ENCODE data around the gene EDDM3A. TPM values are rescaled to one million over a fixed set of nuclear protein-coding genes. Genes with fewer than 3 reads are reported as not detected.
"Not testable (repeated sequence)": the region's sequence is repeated elsewhere in the genome, so short reads cannot be mapped to it uniquely, and the experiment has no call there.

The EDDM3A gene
- not detected for total RNA-seq

GRCh38 chr14:20745571-20746358, at the start of gene EDDM3A:
Gene EDDM3A (plus strand): TSS chr14:20745887. CDS start chr14:20747581, 1,694 bp downstream.
- no peak within 1 kb of the TSS for H3K27ac Mint-ChIP-seq
- no peaks in the 10 kb centered on the region for H3K4me1 Mint-ChIP-seq
- CTCF ChIA-PET, result interaction anchor here (1.3 to 1.6 kb wide), 3 partner anchors 11 to 259 kb away, joined by 3 to 5 read pairs (median 3); no protein-coding TSS in a partner anchor
- no peak for ATAC-seq
- H3K4me3 Mint-ChIP-seq, result no peak within 1 kb of the TSS
- H3K36me3 Mint-ChIP-seq (ENCODE audit: low read depth), result no peaks in the 10 kb centered on the region
- no peak for DNase-seq
- POLR2A ChIA-PET, result no interaction called here
- H3K9me3 Mint-ChIP-seq (ENCODE audit: low read depth), result peaks cover 2% of the 10 kb centered on the region
- intact Hi-C loops (cut with DNase I, micrococcal nuclease), result no loop called here
- peaks cover 6% of the 10 kb centered on the region for H3K27me3 Mint-ChIP-seq

GRCh38 chr14:20696764-20697163, 48.9 kb upstream of the EDDM3A start:
- intact Hi-C loops (cut with DNase I, micrococcal nuclease), result loop anchor here (1.0 kb wide), 3 partner anchors 159 to 275 kb away; no protein-coding TSS in a partner anchor
- H3K27me3 Mint-ChIP-seq, result no peaks in the 10 kb centered on the region
- DNase-seq, result no peak
- H3K27ac Mint-ChIP-seq, result no peak overlapping the region
- H3K4me3 Mint-ChIP-seq, result no peak overlapping the region
- ChIA-PET POLR2A (interaction anchor here (0.6 kb wide), 1 partner anchor 23 kb away, joined by 3 read pairs; no protein-coding TSS in a partner anchor), CTCF (interaction anchor here (0.8 to 2.5 kb wide), 18 partner anchors 11 to 274 kb away, joined by 3 to 21 read pairs (median 4); no protein-coding TSS in a partner anchor)
- H3K9me3 Mint-ChIP-seq (ENCODE audit: low read depth), result no peaks in the 10 kb centered on the region
- ATAC-seq, result no peak
- H3K36me3 Mint-ChIP-seq (ENCODE audit: low read depth), result no peaks in the 10 kb centered on the region
- H3K4me1 Mint-ChIP-seq, result peaks cover 3% of the 10 kb centered on the region

- H3K4me3 Mint-ChIP-seq, result no peak overlapping the region
- H3K4me1 Mint-ChIP-seq, result peaks cover under 1% of the 10 kb centered on the region
Observed at GRCh38 chr14:20697273-20698017, 48.2 kb upstream of the EDDM3A start.

GRCh38 chr14:20698018-20698329, 47.7 kb upstream of the EDDM3A start:
- POLR2A ChIA-PET, result no interaction called here
- no peak overlapping the region for H3K4me3 Mint-ChIP-seq
- DNase-seq (no peak), ATAC-seq (no peak)
- no peak overlapping the region for H3K27ac Mint-ChIP-seq
- CTCF ChIA-PET, result interaction anchor here (0.6 to 2.1 kb wide), 9 partner anchors 10 to 176 kb away, joined by 3 to 13 read pairs (median 4); no protein-coding TSS in a partner anchor
- H3K9me3 Mint-ChIP-seq (ENCODE audit: low read depth), result no peaks in the 10 kb centered on the region
- no peaks in the 10 kb centered on the region for H3K27me3 Mint-ChIP-seq
- no peaks in the 10 kb centered on the region for H3K36me3 Mint-ChIP-seq (ENCODE audit: low read depth)
- H3K4me1 Mint-ChIP-seq, result no peaks in the 10 kb centered on the region
- intact Hi-C loops (cut with DNase I, micrococcal nuclease), result no loop called here

More at GRCh38 chr14:20697273-20698017, 48.2 kb upstream of the EDDM3A start:
- ATAC-seq (peak; percentile 95), DNase-seq (peak; percentile 78)
- Mint-ChIP-seq H3K9me3 (ENCODE audit: low read depth) (no peaks in the 10 kb centered on the region), H3K27ac (no peak overlapping the region), H3K36me3 (ENCODE audit: low read depth) (no peaks in the 10 kb centered on the region), H3K27me3 (no peaks in the 10 kb centered on the region)
- ChIA-PET POLR2A (no interaction called here), CTCF (interaction anchor here (0.8 to 2.5 kb wide), 18 partner anchors 10 to 274 kb away, joined by 3 to 21 read pairs (median 4); no protein-coding TSS in a partner anchor)
- intact Hi-C loops (cut with DNase I, micrococcal nuclease), result loop anchor here (1.0 kb wide), 3 partner anchors 158 to 274 kb away; no protein-coding TSS in a partner anchor

- Mint-ChIP-seq H3K27ac (no peak overlapping the region), H3K4me3 (no peak overlapping the region), H3K36me3 (ENCODE audit: low read depth) (no peaks in the 10 kb centered on the region), H3K27me3 (no peaks in the 10 kb centered on the region), H3K9me3 (ENCODE audit: low read depth) (no peaks in the 10 kb centered on the region), H3K4me1 (no peaks in the 10 kb centered on the region)
- ChIA-PET CTCF (interaction anchor here (0.6 to 2.1 kb wide), 9 partner anchors 8 to 174 kb away, joined by 3 to 13 read pairs (median 4); no protein-coding TSS in a partner anchor), POLR2A (no interaction called here)
- intact Hi-C loops (cut with DNase I, micrococcal nuclease), result no loop called here
- ATAC-seq (no peak), DNase-seq (no peak)
Observed at GRCh38 chr14:20698934-20699333, 46.8 kb upstream of the EDDM3A start.

GRCh38 chr14:20699931-20700330, 45.8 kb upstream of the EDDM3A start:
- no peak overlapping the region for H3K4me3 Mint-ChIP-seq
- ChIA-PET CTCF (interaction anchor here (0.8 to 1.7 kb wide), 10 partner anchors 9 to 271 kb away, joined by 3 to 7 read pairs (median 4); no protein-coding TSS in a partner anchor), POLR2A (no interaction called here)
- no peak overlapping the region for H3K27ac Mint-ChIP-seq
- no peak for DNase-seq
- no peaks in the 10 kb centered on the region for H3K4me1 Mint-ChIP-seq
- intact Hi-C loops (cut with DNase I, micrococcal nuclease), result no loop called here
- H3K27me3 Mint-ChIP-seq, result no peaks in the 10 kb centered on the region
- H3K36me3 Mint-ChIP-seq (ENCODE audit: low read depth), result no peaks in the 10 kb centered on the region
- ATAC-seq, result no peak
- no peaks in the 10 kb centered on the region for H3K9me3 Mint-ChIP-seq (ENCODE audit: low read depth)

GRCh38 chr14:20700965-20701364, 44.7 kb upstream of the EDDM3A start:
- H3K4me3 Mint-ChIP-seq; intact Hi-C loops (cut with DNase I, micrococcal nuclease); H3K4me1 Mint-ChIP-seq; H3K27ac Mint-ChIP-seq; H3K9me3 Mint-ChIP-seq (ENCODE audit: low read depth); ATAC-seq; POLR2A ChIA-PET; H3K36me3 Mint-ChIP-seq (ENCODE audit: low read depth); H3K27me3 Mint-ChIP-seq; DNase-seq: not testable (repeated sequence)
- CTCF ChIA-PET, result interaction anchor here (1.2 to 1.7 kb wide), 2 partner anchors 16 to 270 kb away, joined by 3 to 7 read pairs; no protein-coding TSS in a partner anchor

GRCh38 chr14:20706657-20707355, 38.9 kb upstream of the EDDM3A start:
- no peaks in the 10 kb centered on the region for H3K4me1 Mint-ChIP-seq
- ChIA-PET POLR2A (no interaction called here), CTCF (interaction anchor here (0.5 to 2.0 kb wide), 6 partner anchors 8 to 378 kb away, joined by 3 to 6 read pairs (median 4); no protein-coding TSS in a partner anchor)
- H3K27me3 Mint-ChIP-seq, result no peaks in the 10 kb centered on the region
- no peak for DNase-seq
- no peaks in the 10 kb centered on the region for H3K9me3 Mint-ChIP-seq (ENCODE audit: low read depth)
- intact Hi-C loops (cut with DNase I, micrococcal nuclease), result no loop called here
- no peak overlapping the region for H3K27ac Mint-ChIP-seq
- no peak for ATAC-seq
- H3K4me3 Mint-ChIP-seq, result no peak overlapping the region
- no peaks in the 10 kb centered on the region for H3K36me3 Mint-ChIP-seq (ENCODE audit: low read depth)

GRCh38 chr14:20707622-20708021, 38.1 kb upstream of the EDDM3A start:
- Mint-ChIP-seq H3K36me3 (ENCODE audit: low read depth) (no peaks in the 10 kb centered on the region), H3K27ac (no peak overlapping the region), H3K9me3 (ENCODE audit: low read depth) (no peaks in the 10 kb centered on the region), H3K4me3 (no peak overlapping the region), H3K4me1 (no peaks in the 10 kb centered on the region), H3K27me3 (no peaks in the 10 kb centered on the region)
- intact Hi-C loops (cut with DNase I, micrococcal nuclease), result no loop called here
- ChIA-PET CTCF (interaction anchor here (1.0 to 2.0 kb wide), 5 partner anchors 9 to 307 kb away, joined by 3 to 6 read pairs (median 4); no protein-coding TSS in a partner anchor), POLR2A (no interaction called here)
- no peak for DNase-seq
- ATAC-seq, result no peak

GRCh38 chr14:20711261-20711660, 34.4 kb upstream of the EDDM3A start:
- POLR2A ChIA-PET, result no interaction called here
- CTCF ChIA-PET, result no interaction called here
- Mint-ChIP-seq H3K27ac (no peak overlapping the region), H3K36me3 (ENCODE audit: low read depth) (no peaks in the 10 kb centered on the region), H3K27me3 (peaks cover 2% of the 10 kb centered on the region), H3K4me1 (peaks cover 3% of the 10 kb centered on the region), H3K4me3 (no peak overlapping the region), H3K9me3 (ENCODE audit: low read depth) (no peaks in the 10 kb centered on the region)
- intact Hi-C loops (cut with DNase I, micrococcal nuclease), result no loop called here
- no peak for DNase-seq
- ATAC-seq, result no peak

GRCh38 chr14:20711685-20712084, 34.0 kb upstream of the EDDM3A start:
- no peaks in the 10 kb centered on the region for H3K36me3 Mint-ChIP-seq (ENCODE audit: low read depth)
- ChIA-PET CTCF (no interaction called here), POLR2A (no interaction called here)
- peaks cover 3% of the 10 kb centered on the region for H3K4me1 Mint-ChIP-seq
- H3K9me3 Mint-ChIP-seq (ENCODE audit: low read depth), result no peaks in the 10 kb centered on the region
- DNase-seq, result no peak
- no peak for ATAC-seq
- H3K27ac Mint-ChIP-seq, result no peak overlapping the region
- H3K4me3 Mint-ChIP-seq, result no peak overlapping the region
- intact Hi-C loops (cut with DNase I, micrococcal nuclease), result no loop called here
- peaks cover 2% of the 10 kb centered on the region for H3K27me3 Mint-ChIP-seq
